ENCODE data around the gene NOP53. TPM values are rescaled to one million over a fixed set of nuclear protein-coding genes. Genes with fewer than 3 reads are reported as not detected.

NOP53 gene
- total and polyA plus RNA-seq, 2 donors (not counting 3 experiments of a cell fraction or from before 2014, with no cell fraction given): 119 to 150 TPM

DNA sequence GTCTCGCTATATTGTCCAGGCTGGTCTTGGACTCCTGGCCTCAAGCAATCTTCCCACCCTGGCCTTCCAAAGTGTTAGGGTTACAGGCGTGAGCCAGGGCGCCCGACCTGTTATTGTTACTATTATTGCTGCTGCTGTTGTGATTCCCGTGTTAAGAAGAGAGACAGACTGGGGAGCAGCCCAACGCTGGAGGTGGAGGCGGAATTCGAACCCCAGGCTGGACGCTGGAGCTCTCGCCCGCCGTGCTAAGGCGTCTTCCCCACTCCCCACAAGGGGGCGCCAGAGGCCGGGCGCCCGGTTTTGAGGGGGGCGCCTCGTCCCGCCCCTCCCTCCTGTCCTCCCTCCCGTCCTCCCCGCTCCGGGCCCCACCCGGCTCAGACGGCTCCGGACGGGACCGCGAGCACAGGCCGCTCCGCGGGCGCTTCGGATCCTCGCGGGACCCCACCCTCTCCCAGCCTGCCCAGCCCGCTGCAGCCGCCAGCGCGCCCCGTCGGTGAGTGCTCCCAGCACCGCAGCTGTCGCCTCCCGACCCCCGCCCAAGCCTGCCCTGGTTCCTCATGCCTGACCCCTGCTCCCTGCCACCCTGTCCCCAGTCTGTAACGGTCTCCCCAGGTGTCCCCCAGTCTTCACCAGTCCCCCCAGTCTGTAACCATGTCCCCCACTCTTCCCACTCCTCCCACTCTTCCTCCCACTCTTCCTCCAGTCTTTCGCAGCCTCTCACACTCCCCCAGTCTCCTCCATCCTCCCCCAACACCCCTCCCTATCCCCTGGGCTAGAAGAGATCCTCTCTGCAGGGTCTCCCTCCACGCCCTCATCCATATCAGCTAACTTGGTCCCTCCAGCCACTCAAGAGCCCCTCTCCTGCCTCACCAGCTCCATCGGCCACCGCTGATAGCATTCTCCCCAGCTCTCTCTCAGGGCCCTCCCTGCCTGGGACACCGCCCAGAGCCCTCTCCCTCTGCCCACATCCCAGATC, 32.0 kb upstream of the NOP53 start, which contains the start of gene EHD2:
Gene EHD2 (plus strand): TSS at position 377 of the 976 bp plus-strand sequence. CDS start 3,191 bp downstream, outside the sequence.
- DNase-seq (ENCODE audit: low read depth, low spot score): peak; percentile 61
- BruUV-seq (replicated peaks): no TSS peak
- dilution Hi-C loops (cut with MboI; ENCODE audit: extremely low pct_ligation_motif_present, low sequenced_read_pairs): no loop called here
- Histone ChIP-seq H3K9me1 (replicated peaks; ENCODE audit: control insufficient read depth, extremely low read depth, insufficient read depth, low read length) (no peaks in the 10 kb centered on the region), H4K20me1 (replicated peaks; ENCODE audit: control insufficient read depth, extremely low read depth, insufficient read depth, low read length) (no peaks in the 10 kb centered on the region), H3K9ac (replicated peaks; ENCODE audit: extremely low read depth, insufficient read depth, low read length) (peak within 1 kb of the TSS; percentile 65), H3K27me3 (ENCODE audit: control insufficient read depth in 2 of 2, insufficient read depth in 2 of 2, low read length in 2 of 2) (no peaks in the 10 kb centered on the region), H3K79me2 (ENCODE audit: control insufficient read depth, insufficient read depth, low read length) (peaks cover 42% of the 10 kb centered on the region), H2AFZ (ENCODE audit: low read depth, low read length) (peak within 1 kb of the TSS; percentile 87), H3K9me3 (replicated peaks; ENCODE audit: control insufficient read depth, insufficient read depth, low read length) (no peaks in the 10 kb centered on the region), H3K36me3 (ENCODE audit: control insufficient read depth in 2 of 2, extremely low read depth in 1 of 2, insufficient read depth in 2 of 2, low read length in 2 of 2) (peaks cover 0 to 10% of the 10 kb centered on the region in 2 experiments), H3K4me1 (ENCODE audit: control insufficient read depth, extremely low read depth, insufficient read depth, low read length) (peaks cover 8% of the 10 kb centered on the region), H3K27ac (ENCODE audit: insufficient read depth, low read depth, low read length) (no peak within 1 kb of the TSS), H3K4me2 (ENCODE audit: insufficient read depth, low read length) (peak within 1 kb of the TSS; percentile 64), H3K4me3 (replicated peaks in 1 of 3; ENCODE audit: insufficient read depth in 1 of 3, low read depth in 1 of 3, low read length in 3 of 3) (peak within 1 kb of the TSS; percentile 55 to 92 (median 70))
- no peak for TF ChIP-seq MYC (IDR thresholded peaks at IDR 0.05; ENCODE audit: low read depth, low read length)
- TF ChIP-seq GATA2 (IDR thresholded peaks at IDR 0.05; ENCODE audit: insufficient read depth, insufficient read length, low read depth, low read length): no peak
- no peak for TF ChIP-seq MAX (IDR thresholded peaks at IDR 0.05; ENCODE audit: insufficient read depth, insufficient read length)
- TF ChIP-seq FOS (IDR thresholded peaks at IDR 0.05; ENCODE audit: borderline replicate concordance, insufficient read depth, low read length): no peak
- TF ChIP-seq POLR2AphosphoS5 (IDR thresholded peaks at IDR 0.05; ENCODE audit: insufficient read depth, low read depth, low read length): peak; percentile 96
- TF ChIP-seq JUN (IDR thresholded peaks at IDR 0.05; ENCODE audit: borderline replicate concordance, insufficient read depth, insufficient read length, low read depth): no peak
- TF ChIP-seq POLR2A (IDR thresholded peaks at IDR 0.05; ENCODE audit: low read depth, low read length): peak; percentile 93
- TF ChIP-seq CTCF (IDR thresholded peaks at IDR 0.05; ENCODE audit: extremely low read depth in 1 of 2, insufficient read depth in 1 of 2, low read depth in 1 of 2, low read length in 2 of 2): peak; percentile 83 to 98
- no peak for TF ChIP-seq EZH2 (IDR thresholded peaks at IDR 0.05; ENCODE audit: borderline replicate concordance, low read depth, low read length, severe bottlenecking)
- ChIA-PET CTCF (interaction anchor here (0.5 to 6.6 kb wide), 42 partner anchors 10 to 418 kb away, joined by 3 to 258 read pairs (median 5); partner anchors contain the start of genes KPTN and NOP53), POLR2A (interaction anchor here (0.5 to 1.7 kb wide), 5 partner anchors 10 to 163 kb away, joined by 4 to 8 read pairs (median 4); partner anchors contain the start of gene NOP53)
- intact Hi-C loops (cut with micrococcal nuclease): loop anchor here (1.0 kb wide), 3 partner anchors 17 to 75 kb away; no protein-coding TSS in a partner anchor
- FAIRE-seq: peak; percentile 83

Data from endothelial cell of umbilical vein (primary cell).